SK-N-SH treated with all-trans-retinoic acid at 6 μM for 48 hours (cell line): ENCODE data around the gene BLOC1S2.

Experiments
- ATAC-seq: fragments of 200-7000 bp; cut with Tn5 transposase; 3 replicates; pipeline ENCODE4 v1.9.1; 2020; ENCODE audit warnings: mild to moderate bottlenecking, moderate library complexity
- ARNTL ChIP-seq: fragments of 450-650 bp; formaldehyde crosslinking; IDR thresholded peaks from 2 replicates; pipeline ENCODE4 v1.5.0; 2020; ENCODE audit warnings: low read depth, mild to moderate bottlenecking, moderate library complexity, borderline replicate concordance
- BACH2 ChIP-seq: fragments of 250-450 bp; sonication (Bioruptor Pico); IDR thresholded peaks from 2 replicates; pipeline ENCODE4 v1.9.0; 2021; ENCODE audit warnings: mild to moderate bottlenecking, borderline replicate concordance
- CREB5 ChIP-seq: fragments of 250-450 bp; sonication (Bioruptor Pico); IDR thresholded peaks from 2 replicates; pipeline ENCODE4 v1.5.1; 2020; ENCODE audit warnings: low read depth, mild to moderate bottlenecking, moderate library complexity
- CSDC2 ChIP-seq: fragments of 250-450 bp; sonication (Bioruptor Pico); IDR thresholded peaks from 2 replicates; pipeline ENCODE4 v1.5.0; 2020; ENCODE audit warnings: mild to moderate bottlenecking, moderate library complexity
- ESRRG ChIP-seq: fragments of 250-450 bp; sonication (Bioruptor Pico); IDR thresholded peaks from 2 replicates; pipeline ENCODE4 v1.6.1; 2021; ENCODE audit warnings: mild to moderate bottlenecking
- ISL1 ChIP-seq: fragments of 250-450 bp; sonication (Bioruptor Pico); IDR thresholded peaks from 2 replicates; pipeline ENCODE4 v2.1.2; 2022; ENCODE audit warnings: mild to moderate bottlenecking, moderate library complexity
- OSR1 ChIP-seq: fragments of 250-450 bp; sonication (Bioruptor Pico); IDR thresholded peaks from 2 replicates; pipeline ENCODE4 v1.8.0; 2022; ENCODE audit warnings: moderate library complexity, mild to moderate bottlenecking, inconsistent platforms
- PATZ1 ChIP-seq: fragments of 250-450 bp; sonication (Bioruptor Pico); IDR thresholded peaks from 2 replicates; pipeline ENCODE4 v1.8.0; 2020; ENCODE audit warnings: mild to moderate bottlenecking, moderate library complexity, borderline replicate concordance
- RARB ChIP-seq: fragments of 250-450 bp; sonication (Bioruptor Pico); IDR thresholded peaks from 2 replicates; pipeline ENCODE4 v1.8.0; 2021; ENCODE audit warnings: mild to moderate bottlenecking, moderate library complexity
- SNAI2 ChIP-seq: fragments of 250-450 bp; sonication (Bioruptor Pico); IDR thresholded peaks from 2 replicates; pipeline ENCODE4 v1.5.0; 2020; ENCODE audit warnings: mild to moderate bottlenecking, moderate library complexity
- TCF4 ChIP-seq: fragments of 250-450 bp; sonication (Bioruptor Pico); IDR thresholded peaks from 2 replicates; pipeline ENCODE4 v1.8.0; 2021; ENCODE audit warnings: mild to moderate bottlenecking, moderate library complexity, borderline replicate concordance
- TOX ChIP-seq: fragments of 250-450 bp; sonication (Bioruptor Pico); IDR thresholded peaks from 2 replicates; pipeline ENCODE4 v1.8.0; 2021; ENCODE audit warnings: mild to moderate bottlenecking, moderate library complexity, borderline replicate concordance
- ZC3H10 ChIP-seq: fragments of 250-450 bp; sonication (Bioruptor Pico); IDR thresholded peaks from 2 replicates; pipeline ENCODE4 v1.5.1; 2021; ENCODE audit warnings: mild to moderate bottlenecking, moderate library complexity
- ZFP3 ChIP-seq: fragments of 250-450 bp; sonication (Bioruptor Pico); IDR thresholded peaks from 2 replicates; pipeline ENCODE4 v1.5.0; 2020; ENCODE audit warnings: mild to moderate bottlenecking, moderate library complexity
- ZFP30 ChIP-seq: fragments of 450-650 bp; formaldehyde crosslinking; IDR thresholded peaks from 2 replicates; pipeline ENCODE4 v1.5.0; 2022; ENCODE audit warnings: mild to moderate bottlenecking, moderate library complexity
- ZNF565 ChIP-seq: fragments of 450-650 bp; formaldehyde crosslinking; conservative IDR thresholded peaks from 2 replicates; pipeline ENCODE4 v1.5.0; 2020; ENCODE audit warnings: low read depth, mild to moderate bottlenecking, moderate library complexity
- ZNF70 ChIP-seq: fragments of 450-650 bp; formaldehyde crosslinking; IDR thresholded peaks from 2 replicates; pipeline ENCODE4 v1.5.0; 2020; ENCODE audit warnings: mild to moderate bottlenecking, moderate library complexity
- ZNF8 ChIP-seq: fragments of 450-650 bp; formaldehyde crosslinking; IDR thresholded peaks from 2 replicates; pipeline ENCODE4 v1.5.0; 2020; ENCODE audit warnings: mild to moderate bottlenecking, moderate library complexity
- TF ChIP-seq, protein P1 (sequence below): fragments of 250-450 bp; sonication (Bioruptor Pico); IDR thresholded peaks from 2 replicates; pipeline ENCODE4 v1.5.0; 2020; ENCODE audit warnings: mild to moderate bottlenecking, moderate library complexity
- TF ChIP-seq, protein P2 (sequence below): fragments of 250-450 bp; sonication (Bioruptor Pico); IDR thresholded peaks from 2 replicates; pipeline ENCODE4 v1.8.0; 2021; ENCODE audit warnings: low read depth, mild to moderate bottlenecking, moderate library complexity, borderline replicate concordance
- TF ChIP-seq, protein P3 (sequence below): fragments of 250-450 bp; sonication (Bioruptor Pico); IDR thresholded peaks from 2 replicates; pipeline ENCODE4 v1.5.1; 2021; ENCODE audit warnings: mild to moderate bottlenecking, moderate library complexity

Gene BLOC1S2

GRCh38 chr10:100330079-100330478, 43.6 kb upstream of the BLOC1S2 start, which contains the start of gene PKD2L1:
TSS of gene PKD2L1 (minus strand) at chr10:100330228. CDS start at chr10:100330103, 125 bp downstream.
- no peak for ATAC-seq
- TF ChIP-seq CSDC2 (no peak), ESRRG (CRISPR knock-in tag) (no peak), ARNTL (CRISPR knock-in tag) (no peak), OSR1 (no peak), ZFP3 (CRISPR knock-in tag) (no peak), ZC3H10 (CRISPR knock-in tag) (no peak), TOX (no peak), TCF4 (CRISPR knock-in tag) (no peak), ISL1 (CRISPR knock-in tag) (no peak), PATZ1 (no peak), ZFP30 (CRISPR knock-in tag) (no peak)

- TF ChIP-seq ZNF8 (CRISPR knock-in tag) (no peak), BACH2 (no peak), CREB5 (CRISPR knock-in tag) (no peak), ZC3H10 (CRISPR knock-in tag) (no peak), ZNF565 (CRISPR knock-in tag) (no peak), OSR1 (no peak)
- TF ChIP-seq, protein P1, sequence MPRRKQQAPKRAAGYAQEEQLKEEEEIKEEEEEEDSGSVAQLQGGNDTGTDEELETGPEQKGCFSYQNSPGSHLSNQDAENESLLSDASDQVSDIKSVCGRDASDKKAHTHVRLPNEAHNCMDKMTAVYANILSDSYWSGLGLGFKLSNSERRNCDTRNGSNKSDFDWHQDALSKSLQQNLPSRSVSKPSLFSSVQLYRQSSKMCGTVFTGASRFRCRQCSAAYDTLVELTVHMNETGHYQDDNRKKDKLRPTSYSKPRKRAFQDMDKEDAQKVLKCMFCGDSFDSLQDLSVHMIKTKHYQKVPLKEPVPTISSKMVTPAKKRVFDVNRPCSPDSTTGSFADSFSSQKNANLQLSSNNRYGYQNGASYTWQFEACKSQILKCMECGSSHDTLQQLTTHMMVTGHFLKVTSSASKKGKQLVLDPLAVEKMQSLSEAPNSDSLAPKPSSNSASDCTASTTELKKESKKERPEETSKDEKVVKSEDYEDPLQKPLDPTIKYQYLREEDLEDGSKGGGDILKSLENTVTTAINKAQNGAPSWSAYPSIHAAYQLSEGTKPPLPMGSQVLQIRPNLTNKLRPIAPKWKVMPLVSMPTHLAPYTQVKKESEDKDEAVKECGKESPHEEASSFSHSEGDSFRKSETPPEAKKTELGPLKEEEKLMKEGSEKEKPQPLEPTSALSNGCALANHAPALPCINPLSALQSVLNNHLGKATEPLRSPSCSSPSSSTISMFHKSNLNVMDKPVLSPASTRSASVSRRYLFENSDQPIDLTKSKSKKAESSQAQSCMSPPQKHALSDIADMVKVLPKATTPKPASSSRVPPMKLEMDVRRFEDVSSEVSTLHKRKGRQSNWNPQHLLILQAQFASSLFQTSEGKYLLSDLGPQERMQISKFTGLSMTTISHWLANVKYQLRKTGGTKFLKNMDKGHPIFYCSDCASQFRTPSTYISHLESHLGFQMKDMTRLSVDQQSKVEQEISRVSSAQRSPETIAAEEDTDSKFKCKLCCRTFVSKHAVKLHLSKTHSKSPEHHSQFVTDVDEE (CRISPR knock-in tag) = no peak
- TF ChIP-seq, all 23 proteins: peak for 0
- no peak for ATAC-seq
Measured at GRCh38 chr10:100328198-100328597, 41.7 kb upstream of the BLOC1S2 start.

DNA sequence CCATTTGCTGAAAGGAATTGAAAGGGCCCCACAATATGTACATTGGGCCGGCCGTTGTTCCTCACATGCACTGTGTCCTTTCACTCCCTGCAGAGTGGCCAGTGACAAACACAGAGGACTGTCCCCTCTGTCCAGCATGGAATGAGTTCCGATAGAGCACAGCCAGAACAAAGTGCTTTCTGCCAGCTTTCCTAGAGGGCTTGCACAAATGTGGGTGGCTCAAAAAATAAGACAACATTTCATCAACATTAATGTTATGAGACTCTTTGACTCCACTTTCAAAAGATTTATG, 41.2 kb upstream of the BLOC1S2 start:
- no peak for ATAC-seq
- TF ChIP-seq TOX = no peak
- TF ChIP-seq, protein P2, sequence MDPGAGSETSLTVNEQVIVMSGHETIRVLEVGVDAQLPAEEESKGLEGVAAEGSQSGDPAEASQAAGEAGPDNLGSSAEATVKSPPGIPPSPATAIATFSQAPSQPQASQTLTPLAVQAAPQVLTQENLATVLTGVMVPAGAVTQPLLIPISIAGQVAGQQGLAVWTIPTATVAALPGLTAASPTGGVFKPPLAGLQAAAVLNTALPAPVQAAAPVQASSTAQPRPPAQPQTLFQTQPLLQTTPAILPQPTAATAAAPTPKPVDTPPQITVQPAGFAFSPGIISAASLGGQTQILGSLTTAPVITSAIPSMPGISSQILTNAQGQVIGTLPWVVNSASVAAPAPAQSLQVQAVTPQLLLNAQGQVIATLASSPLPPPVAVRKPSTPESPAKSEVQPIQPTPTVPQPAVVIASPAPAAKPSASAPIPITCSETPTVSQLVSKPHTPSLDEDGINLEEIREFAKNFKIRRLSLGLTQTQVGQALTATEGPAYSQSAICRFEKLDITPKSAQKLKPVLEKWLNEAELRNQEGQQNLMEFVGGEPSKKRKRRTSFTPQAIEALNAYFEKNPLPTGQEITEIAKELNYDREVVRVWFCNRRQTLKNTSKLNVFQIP = no peak

- no peak for ATAC-seq
- TF ChIP-seq TCF4 (CRISPR knock-in tag) (no peak), ZFP30 (CRISPR knock-in tag) (no peak), SNAI2 (no peak), ISL1 (CRISPR knock-in tag) (no peak), RARB (no peak)
Measured at GRCh38 chr10:100327007-100327717, 40.7 kb upstream of the BLOC1S2 start.

GRCh38 chr10:100325158-100325557, 38.7 kb upstream of the BLOC1S2 start:
- 0 out of 3 replicates have a peak, but pooled peaks have one; percentile 36 for ATAC-seq
- TF ChIP-seq, protein P2 = no peak
- TF ChIP-seq PATZ1 (no peak), SNAI2 (no peak), ESRRG (CRISPR knock-in tag) (no peak), ZFP3 (CRISPR knock-in tag) (no peak), ZNF70 (CRISPR knock-in tag) (no peak), ISL1 (CRISPR knock-in tag) (no peak), TOX (no peak), RARB (no peak), ZNF565 (CRISPR knock-in tag) (no peak), OSR1 (no peak), BACH2 (no peak), ZC3H10 (CRISPR knock-in tag) (no peak), ARNTL (CRISPR knock-in tag) (no peak)
- TF ChIP-seq, protein P3, sequence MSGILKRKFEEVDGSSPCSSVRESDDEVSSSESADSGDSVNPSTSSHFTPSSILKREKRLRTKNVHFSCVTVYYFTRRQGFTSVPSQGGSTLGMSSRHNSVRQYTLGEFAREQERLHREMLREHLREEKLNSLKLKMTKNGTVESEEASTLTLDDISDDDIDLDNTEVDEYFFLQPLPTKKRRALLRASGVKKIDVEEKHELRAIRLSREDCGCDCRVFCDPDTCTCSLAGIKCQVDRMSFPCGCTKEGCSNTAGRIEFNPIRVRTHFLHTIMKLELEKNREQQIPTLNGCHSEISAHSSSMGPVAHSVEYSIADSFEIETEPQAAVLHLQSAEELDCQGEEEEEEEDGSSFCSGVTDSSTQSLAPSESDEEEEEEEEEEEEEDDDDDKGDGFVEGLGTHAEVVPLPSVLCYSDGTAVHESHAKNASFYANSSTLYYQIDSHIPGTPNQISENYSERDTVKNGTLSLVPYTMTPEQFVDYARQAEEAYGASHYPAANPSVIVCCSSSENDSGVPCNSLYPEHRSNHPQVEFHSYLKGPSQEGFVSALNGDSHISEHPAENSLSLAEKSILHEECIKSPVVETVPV (CRISPR knock-in tag) = no peak
